Mesenteric fat pad (tissue), 1 donor: ENCODE data around the gene CR2. TPM values are rescaled to one million over a fixed set of nuclear protein-coding genes. Genes with fewer than 3 reads are reported as not detected.
"Not testable (repeated sequence)": the region's sequence is repeated elsewhere in the genome, so short reads cannot be mapped to it uniquely, and the experiment has no call there.

Experiments
- DNase-seq: peaks from one replicate; pipeline ENCODE4 v3.0.0-alpha.2; 2020; ENCODE audit warnings: low spot score
- total RNA-seq: library from RNA; stranded (reverse); fragmentation: NEBNext Ultra II Directional; extraction: Animal tissue kit (Norgen Biotek cat#: 25700); gene quantifications from one replicate; pipeline ENCODE4 v1.2.1, GENCODE V29; 2021
- donor health status: DM: yes; HTN: yes; CAD: no.

The CR2 gene
- total RNA-seq, 1 donor from 2014 or later = not detected

- no peak for DNase-seq
Observed at GRCh38 chr1:207444514-207445217, 9.5 kb upstream of the CR2 start.

DNA sequence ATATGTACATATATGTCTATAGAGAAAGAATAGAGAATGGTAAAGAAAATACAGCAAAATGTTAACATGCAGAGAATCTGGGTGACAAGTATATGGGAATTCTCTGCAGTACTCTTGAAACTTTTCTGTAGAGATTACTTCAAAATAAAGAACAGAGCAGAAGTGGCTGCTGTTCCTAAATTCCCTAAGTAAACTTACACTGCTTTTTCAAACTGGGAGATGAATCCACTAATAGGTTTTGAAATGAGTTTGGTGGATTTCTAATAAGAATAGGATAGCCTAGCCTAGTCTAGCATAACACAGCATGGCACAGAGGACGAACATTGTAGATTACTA, 450 bp upstream of the CR2 start:
- no peak for DNase-seq

DNA sequence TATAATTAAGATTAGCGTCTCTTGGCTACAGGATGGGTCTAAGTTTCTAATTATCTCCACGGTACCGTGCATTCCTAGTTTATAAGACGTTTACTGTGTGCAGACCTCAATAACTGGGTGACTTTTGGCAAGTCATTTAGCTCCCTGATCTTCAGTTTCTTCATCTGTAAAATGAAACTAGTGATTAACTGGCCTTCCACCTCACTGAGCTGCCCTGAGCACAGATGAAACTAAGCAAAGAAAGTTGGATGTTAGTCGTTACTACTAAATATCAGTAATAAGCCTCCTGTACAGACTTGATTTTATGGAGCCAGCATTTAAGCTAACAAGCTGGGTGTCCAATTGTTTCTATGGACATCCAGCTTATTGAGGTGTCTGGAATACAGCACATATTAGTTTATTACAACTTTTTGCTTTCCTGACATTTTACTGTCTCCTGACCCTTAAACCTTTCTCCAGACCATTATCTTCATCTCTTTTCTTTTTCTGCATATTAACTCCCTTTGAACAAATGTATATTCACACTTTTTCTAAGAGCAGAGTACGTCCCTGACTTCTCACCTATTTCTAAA, 1.1 kb downstream of the CR2 start:
- no peak for DNase-seq

DNA sequence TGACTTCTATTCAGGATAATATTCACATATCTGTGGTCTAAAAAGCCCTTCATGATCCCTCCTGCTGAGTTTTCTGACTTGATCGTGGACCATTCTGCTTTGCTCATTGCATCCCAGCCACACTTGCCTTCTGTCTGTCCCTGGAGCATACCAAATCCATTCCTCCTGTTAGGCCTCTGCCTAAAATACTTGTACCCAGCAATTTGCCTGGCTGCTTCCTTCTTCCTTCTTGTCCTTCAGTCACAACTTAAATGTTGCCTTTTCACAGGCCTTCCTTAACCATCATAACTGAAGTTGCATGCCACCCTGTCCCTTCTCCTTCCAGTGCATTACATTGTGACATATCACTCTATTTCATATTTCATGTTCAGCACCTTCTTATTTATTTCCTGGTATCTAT, 4.3 kb downstream of the CR2 start:
- no peak for DNase-seq

- DNase-seq = no peak
Observed at GRCh38 chr1:207459008-207459407, 4.9 kb downstream of the CR2 start.

- DNase-seq = no peak
Observed at GRCh38 chr1:207461649-207462048, 7.5 kb downstream of the CR2 start.

DNA sequence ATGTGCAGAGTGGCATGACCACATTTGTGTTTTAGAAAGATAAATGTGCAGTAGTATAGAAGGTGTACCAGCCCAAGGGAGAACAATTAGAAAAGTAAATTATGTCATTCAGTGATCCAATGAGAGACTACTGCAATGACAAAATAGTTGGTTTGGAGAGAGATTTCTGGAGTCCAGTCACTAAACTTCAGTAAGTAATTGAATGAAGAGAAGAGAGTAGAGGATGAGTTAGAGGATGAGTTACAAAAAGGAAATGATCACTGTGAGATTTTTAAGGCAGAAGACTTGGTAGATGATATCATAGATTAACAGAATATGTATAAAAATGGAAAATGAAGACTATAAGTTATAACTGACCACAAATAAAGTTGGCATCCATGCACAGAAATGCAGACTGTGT, 8.4 kb downstream of the CR2 start:
- DNase-seq = no peak

GRCh38 chr1:207463021-207463420, 8.9 kb downstream of the CR2 start:
- DNase-seq = no peak

- DNase-seq = no peak
Observed at GRCh38 chr1:207463571-207463970, 9.4 kb downstream of the CR2 start.

- no peak for DNase-seq
Observed at GRCh38 chr1:207470927-207471326, 16.8 kb downstream of the CR2 start.

DNA sequence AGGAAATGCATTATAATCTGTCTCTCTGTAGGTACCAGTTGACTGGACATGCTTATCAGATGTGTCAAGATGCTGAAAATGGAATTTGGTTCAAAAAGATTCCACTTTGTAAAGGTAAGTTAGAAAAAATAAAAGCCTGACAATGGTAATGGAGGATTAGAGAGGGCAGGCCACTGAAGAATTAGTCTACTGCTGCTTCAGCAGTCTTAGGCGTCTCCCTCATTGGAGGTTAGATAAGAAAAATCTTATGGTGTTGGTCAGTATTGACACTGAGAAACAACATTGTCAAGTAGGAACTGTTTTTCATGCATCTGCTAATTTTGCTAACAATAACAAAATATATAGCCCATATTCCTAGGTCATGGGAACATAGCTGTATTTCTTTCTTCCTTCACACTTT, 20.1 kb downstream of the CR2 start:
- DNase-seq = no peak

DNA sequence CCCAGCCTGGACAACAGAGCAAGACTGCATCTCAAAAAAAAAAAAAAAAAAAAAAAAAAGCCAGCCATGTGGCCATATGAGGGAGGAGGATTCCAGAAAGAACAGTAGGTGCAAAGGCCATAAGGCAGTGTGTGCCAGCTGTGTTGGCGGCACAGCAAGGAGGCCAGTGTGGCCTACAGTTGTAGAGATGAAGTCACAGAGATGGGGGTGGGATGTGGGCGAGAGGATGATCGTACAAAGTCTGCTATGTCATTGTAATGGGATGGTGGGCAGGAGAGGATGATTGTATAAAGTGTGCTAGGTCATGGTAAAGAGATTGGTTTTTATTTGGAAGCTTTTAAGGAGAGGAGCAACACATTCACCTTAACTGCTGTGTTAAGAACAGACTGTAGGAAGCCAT, 32.1 kb downstream of the CR2 start:
- DNase-seq = no peak

GRCh38 chr1:207487636-207488035, 33.5 kb downstream of the CR2 start:
- no peak for DNase-seq

- no peak for DNase-seq
Observed at GRCh38 chr1:207493212-207493611, 39.1 kb downstream of the CR2 start.

DNA sequence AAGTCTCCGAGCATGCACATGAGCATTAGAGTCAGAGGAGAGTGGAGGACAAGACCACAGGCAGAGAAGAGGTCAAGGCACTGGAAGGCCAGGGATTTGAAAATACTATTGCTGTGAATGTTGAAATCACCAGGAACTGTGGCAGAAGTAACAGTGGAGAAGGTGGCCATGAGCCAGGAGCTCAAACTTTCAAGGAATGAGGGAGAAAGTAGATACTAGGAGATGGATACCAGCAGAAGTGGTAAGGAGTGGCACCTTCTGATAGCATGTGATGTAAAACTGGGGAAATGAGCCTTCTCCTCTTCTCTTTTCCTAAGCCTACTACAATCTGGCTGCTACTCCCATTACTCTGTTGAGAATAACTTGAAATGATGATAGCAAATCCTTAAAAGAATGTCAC, 40.0 kb downstream of the CR2 start:
- no peak for DNase-seq

DNA sequence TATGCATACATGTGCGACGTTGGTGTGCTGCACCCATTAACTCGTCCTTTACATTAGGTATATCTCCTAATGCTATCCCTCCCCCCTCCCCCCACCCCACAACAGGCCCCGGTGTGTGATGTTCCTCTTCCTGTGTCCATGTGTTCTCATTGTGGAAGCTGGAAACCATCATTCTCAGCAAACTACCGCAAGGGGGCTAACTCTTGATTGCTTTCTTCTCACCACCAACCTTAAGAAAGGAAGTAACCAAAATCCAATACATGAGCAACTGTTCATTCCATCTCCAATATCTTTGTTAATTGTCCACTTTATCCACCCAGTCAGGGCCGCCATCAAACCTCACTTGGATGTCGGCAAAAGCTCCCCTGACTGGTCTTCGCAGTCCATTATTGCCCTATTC, 41.2 kb downstream of the CR2 start:
- DNase-seq = not testable (repeated sequence)

- no peak for DNase-seq
Observed at GRCh38 chr1:207495801-207496792, 42.0 kb downstream of the CR2 start, which contains the start of gene CR1. Gene CR1, plus strand, starts transcription at chr1:207496157. Its CDS starts 111 bp downstream, at chr1:207496268.

DNA sequence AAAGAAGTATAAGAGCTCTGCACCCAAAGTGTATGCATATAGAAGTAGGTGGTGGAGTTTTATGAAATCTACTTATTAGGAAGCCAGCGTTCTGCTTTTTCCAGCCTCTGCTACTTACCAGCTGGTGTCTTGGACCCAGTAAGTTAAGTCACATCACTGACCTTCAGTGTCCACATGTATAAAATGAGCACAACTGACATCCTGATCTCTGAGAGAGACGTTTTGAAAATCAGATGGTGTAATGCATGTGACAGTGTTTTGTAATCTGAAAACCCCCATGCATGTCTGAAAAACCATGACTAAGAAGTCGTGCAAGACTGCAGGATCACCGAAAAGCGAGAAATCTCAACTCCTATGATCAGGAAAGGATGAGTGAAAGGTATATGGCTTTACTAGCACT, 43.8 kb downstream of the CR2 start:
- DNase-seq = no peak

GRCh38 chr1:207499573-207499972, 45.4 kb downstream of the CR2 start:
- DNase-seq = no peak

GRCh38 chr1:207500306-207500705, 46.2 kb downstream of the CR2 start:
- DNase-seq = no peak

GRCh38 chr1:207501071-207501470, 46.9 kb downstream of the CR2 start:
- DNase-seq = no peak

DNA sequence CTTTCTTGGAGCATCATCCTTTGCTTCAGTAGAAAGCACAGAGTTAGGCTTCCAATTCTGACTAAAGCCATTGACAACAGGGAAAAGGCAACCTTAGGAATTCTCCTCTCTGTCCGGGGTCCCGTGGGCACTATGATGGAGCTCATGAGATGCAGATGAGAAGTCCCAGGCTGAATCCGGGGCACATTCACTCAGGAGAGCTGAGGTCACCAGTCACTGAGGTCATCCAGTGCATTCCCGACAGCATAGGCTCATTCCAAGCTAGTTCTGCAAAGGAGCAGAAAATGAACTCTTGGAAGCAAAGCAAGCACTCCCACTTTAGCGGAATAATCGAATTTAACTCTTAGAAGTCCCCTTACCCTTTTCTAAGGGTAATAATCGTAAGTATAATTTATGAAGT, 48.6 kb downstream of the CR2 start:
- no peak for DNase-seq
